Gastroesophageal sphincter (tissue), 3 donors: ENCODE data around the gene BTBD7.

Experiments
- CTCF ChIP-seq, 4 experiments: fragments of 200-600 bp in 2 of 4; fragments of 450-650 bp in 2 of 4; sonication (generic) in 1 of 4; IDR thresholded peaks; one replicate each; pipeline ENCODE4 v1.5.1; 2017 to 2019; ENCODE audit warnings: antibody characterized with exemption in 4 of 4, mild to moderate bottlenecking in 2 of 4, moderate library complexity in 2 of 4
- EP300 ChIP-seq: sonication (generic); formaldehyde crosslinking; IDR thresholded peaks from one replicate; pipeline ENCODE4 v1.6.1; 2017; ENCODE audit warnings: antibody characterized with exemption, mild to moderate bottlenecking
- POLR2AphosphoS5 ChIP-seq: sonication (generic); formaldehyde crosslinking; IDR thresholded peaks from one replicate; pipeline ENCODE4 v1.6.1; 2017; ENCODE audit warnings: antibody characterized with exemption

- TF ChIP-seq CTCF (IDR thresholded peaks at IDR 0.05) (no peak), EP300 (no peak), POLR2AphosphoS5 (no peak)
Measured at GRCh38 chr14:93286212-93286890, 46.5 kb downstream of the BTBD7 start.
